ENCODE data around the gene RANBP9.

Gene RANBP9

DNA sequence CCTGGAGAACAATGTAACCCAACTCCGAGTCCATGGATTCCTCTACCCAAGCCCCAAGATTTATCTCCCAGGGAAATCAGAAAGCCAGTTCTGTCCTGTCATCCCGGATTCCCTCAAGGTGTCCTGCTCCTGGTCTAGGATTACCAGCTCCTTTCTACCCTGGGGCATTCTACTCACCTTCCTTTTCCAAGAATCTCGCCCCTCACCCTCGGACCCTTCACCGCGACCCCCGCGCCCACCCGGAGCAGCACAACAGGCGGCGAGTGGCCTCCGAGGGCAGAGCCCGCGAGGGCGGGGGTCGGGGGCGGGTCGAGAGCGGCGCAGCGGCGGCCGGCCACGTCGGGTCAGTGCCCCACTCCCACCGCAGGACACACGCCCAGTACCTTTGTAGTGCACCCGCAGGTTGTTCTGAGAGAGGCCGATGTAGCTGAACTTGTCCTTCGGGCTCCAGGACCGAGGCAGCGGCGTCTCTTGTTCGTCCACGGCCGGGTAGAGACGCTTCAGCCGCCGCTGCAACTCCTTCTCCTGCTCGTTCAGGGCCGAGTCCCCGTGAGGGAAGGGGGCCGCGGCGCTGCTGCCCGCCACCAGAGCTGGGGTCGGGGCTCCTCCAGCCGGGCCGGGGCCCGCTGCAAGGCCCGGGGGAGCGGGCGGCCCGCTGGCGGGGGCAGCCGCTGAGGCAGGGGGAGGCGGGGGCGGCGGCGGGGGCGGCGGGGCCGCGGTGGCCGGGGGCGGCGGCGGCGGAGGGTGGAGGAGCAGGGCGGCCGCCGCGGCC is 897 bp downstream of the RANBP9 start:
- peak; percentile 68 for DNase-seq

DNA sequence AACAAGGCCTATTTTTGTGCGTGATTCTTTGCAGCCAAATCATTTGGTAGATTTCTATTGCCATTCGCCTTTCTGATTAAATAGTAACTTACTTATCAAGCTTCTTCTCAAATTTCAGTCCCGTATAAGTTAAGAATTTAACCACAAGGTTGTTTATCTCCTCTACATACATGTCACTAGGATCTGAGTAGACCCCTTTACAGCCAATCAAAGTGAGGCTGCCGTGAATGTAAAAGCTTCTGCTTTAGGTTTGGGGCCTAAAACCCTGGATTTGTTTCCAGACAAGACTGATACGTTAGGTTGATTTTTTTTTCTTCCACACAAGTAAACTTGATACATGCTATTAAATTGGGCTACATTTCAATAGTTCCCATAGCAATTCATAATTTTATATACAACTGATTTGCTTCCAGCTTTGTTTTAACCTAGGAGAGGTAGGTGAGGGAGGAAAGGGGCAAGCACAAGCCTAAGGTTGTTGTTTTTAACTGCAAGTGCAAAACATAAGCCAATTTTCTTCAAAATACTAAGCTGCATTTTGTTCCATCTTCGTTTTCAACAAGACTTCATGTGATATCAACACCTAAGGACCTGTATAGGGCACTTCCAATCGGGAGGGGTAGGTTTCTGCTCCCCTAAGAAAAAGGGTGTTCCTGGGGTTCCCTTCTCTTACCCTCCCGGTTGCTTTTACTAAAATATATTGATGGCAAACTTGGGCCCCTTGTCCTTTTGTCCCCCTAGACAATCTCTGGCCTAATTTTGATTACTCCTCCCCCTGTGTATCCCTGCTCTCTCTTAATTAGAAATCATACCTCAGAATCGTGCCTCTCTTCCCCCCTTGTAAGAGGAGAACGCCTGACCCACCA is 1.7 kb downstream of the RANBP9 start:
- DNase-seq = peak; percentile 54

DNA sequence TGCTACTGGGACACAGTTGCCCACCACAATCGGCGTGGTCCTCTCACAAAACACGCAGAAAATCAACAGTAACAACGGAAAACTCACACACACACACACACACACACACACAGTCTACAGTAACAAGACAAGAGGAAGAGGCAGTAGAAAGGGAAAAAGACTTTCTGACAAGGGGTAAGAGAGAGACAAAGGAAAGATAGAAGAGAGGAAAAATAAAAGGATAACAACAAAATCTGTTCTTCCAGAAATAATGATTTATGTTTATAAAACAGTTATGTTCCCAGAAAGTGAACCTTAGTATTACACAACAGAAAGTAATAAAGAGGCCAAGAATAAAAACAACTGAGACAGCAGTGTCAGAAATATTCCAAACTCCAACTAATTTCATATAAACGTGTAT is 2.9 kb downstream of the RANBP9 start:
- no peak for DNase-seq

DNA sequence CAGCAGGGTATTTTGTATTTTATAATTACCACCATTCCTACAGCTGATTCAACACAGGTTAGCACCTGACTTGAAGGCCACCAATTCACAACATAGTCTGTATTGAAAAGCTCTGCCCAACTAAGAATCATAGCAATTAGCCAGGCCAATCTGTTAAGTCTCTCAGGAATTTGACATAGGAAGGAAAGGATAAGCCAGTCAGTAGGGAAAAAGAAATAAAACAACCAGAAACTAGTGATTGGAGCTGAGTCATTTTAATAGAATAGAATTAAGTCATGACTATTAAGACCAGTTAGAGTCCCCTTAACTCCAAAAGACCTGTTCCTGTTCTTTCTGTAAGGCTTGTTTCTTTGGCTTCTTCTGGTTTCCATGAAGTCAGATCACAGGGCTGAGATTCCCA is 8.1 kb downstream of the RANBP9 start:
- DNase-seq = no peak

DNA sequence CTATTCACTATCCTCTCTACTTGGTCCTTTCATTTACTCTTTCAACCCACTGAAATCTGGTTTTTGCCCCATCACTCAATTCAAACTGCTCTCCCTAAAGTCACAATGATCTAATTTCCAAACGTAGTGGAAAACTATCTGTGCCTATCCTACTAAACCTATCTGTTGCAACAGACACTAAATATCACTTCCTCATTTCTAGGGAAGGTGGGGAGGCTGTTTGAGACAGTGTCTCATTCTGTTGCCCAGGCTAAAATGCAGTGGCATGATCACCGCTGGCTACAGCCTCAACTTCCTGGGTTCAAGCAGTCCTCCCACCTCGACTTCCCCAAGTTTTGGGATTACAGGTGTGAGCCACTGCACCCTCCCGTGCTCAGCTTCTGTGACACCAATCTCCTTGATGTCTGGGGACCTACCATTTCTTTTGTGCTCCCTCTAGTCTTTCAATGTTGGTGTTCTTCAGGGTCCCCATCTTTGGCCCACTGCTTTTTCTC is 8.8 kb downstream of the RANBP9 start:
- DNase-seq = no peak

DNA sequence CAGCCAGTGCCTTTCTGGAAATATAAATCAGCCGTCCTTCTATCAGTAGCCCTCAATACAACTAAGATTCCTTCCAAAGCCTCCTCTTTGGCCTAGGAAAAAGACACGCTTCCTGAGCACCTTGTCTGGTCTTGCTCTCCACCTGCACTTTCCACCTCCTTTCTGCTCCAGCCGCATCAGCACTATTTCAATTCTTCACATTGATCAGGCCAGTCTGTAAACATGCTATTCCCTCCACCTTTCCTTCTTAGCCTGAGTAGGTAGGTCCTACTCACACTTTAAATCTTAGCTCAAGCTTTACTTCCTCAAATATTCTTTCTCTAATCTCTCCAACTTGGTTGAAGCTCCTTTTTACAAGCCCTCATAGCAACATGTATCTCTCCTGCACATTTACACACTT is 11.4 kb downstream of the RANBP9 start:
- no peak for DNase-seq

DNA sequence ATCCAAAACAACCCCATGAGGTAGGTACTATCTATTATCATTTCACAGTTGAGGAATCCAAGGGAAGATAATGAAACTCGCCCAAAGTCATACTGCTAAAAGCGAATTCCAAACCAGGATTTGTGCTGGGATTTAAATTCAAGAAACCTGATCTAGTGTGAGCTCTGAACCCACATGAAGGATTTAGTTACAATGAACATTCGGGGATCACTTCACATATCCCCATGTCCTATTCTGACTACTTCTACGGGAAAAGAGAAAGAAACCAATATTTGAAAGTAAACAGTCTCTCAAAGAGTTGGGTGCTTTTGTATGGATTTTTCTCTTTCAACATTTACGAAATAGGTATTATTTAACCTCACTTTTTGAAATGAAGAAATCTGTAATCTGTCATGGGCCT is 12.9 kb downstream of the RANBP9 start:
- no peak for DNase-seq

DNA sequence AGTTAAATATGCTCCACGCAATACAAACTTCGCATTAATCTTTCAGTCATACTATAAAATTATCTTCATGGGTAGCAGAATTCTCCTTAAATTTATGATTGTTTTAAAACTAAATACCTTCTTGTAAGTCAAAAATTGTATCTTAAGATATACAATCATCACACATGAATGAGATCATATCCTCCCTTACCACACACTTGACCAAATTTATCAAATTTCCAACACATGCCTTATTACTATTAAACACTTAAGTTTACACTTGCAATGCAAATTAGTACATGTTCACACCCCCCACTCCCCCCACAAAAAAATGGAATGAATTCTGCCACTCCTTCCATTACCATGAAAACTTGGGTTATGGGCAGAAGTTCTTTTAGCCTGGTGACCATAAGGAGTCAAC is 13.8 kb downstream of the RANBP9 start:
- DNase-seq = no peak

DNA sequence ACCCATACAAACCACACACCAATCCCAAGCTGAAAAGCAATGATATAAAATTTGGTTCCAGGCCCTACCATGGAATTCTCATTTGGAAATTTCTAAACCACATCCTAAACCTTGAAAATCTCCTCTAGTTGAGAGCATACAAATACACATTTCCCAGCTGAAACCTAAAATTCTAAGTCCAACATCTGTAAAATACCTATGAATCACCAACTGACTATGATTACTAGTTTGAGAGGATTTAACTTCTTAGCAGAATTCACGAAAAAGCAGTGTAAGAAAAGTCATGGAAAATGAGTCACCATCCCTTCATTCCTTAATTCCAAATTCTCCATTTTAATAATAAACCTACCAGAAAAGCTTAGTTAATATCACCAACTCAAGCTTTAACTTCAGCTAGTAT is 15.4 kb downstream of the RANBP9 start:
- DNase-seq = no peak

DNA sequence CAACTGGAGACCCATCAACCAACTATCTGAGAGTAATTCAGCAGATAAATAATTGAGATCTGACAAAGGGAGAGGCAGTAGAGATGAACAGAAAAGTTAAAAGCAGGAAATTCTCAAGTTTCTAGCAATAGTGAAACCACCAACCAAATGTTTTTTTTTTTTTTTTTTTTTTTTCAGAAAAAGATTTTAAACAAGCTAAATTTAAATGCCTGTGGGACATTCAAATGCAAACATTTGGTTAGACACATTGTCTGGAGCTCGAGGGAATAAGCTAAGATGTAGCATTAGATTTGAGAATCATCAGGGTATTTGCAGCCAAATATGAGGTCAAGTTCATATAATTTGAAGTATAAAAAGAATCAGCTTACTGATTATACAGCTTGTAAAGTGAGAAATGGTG is 16.4 kb downstream of the RANBP9 start:
- DNase-seq = no peak

DNA sequence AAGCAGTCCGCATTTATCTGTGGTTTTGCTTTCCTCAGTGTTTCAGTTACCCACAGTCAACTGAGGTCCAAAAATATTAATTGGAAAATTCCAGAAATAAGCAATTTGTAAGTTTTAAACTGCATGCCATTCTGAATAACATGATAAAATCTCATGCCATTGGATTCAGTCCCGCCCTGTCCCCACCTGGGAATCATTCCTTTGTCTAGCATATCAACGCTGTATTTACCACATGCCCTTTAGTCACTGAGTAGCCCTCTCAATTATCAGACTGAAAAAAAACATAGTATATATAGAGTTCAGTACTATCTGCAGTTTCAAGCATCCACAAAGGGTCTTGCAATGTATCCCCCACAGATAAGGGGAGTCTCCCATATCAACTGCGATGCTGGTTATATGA is 17.1 kb downstream of the RANBP9 start:
- no peak for DNase-seq

DNA sequence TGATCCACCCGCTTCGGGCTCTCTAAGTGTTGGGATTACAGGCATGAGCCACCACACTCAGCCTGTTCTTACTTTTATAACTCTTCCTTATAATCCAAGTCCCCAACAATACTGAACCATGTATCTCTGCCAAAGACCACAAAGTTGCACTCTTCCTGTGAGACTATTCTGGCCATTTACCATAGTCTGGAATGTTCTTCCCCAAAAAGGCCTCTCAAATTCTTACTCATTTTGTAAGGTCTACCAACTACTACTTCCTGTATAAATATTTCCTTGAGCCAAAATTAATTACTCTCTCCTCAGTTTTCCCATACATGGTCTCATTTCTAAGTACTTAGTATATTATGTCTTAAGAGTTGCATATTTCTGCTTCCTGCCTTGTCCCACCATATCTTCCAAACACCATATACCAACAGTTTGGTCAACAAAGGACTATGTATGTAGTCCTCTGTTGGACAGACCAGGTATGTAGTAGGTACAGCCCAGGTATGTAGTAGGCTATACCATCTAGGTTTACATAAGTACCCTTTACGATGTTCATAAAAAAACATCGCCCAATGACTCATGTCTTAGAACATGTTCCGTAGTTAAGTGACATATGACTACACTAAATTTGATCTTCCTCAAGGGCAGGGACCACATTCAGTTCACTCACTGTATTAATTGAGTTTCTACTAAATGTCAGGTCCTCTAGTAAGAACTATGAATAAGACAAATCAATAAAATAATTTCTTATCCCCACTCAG is 22.0 kb downstream of the RANBP9 start:
- DNase-seq = no peak

DNA sequence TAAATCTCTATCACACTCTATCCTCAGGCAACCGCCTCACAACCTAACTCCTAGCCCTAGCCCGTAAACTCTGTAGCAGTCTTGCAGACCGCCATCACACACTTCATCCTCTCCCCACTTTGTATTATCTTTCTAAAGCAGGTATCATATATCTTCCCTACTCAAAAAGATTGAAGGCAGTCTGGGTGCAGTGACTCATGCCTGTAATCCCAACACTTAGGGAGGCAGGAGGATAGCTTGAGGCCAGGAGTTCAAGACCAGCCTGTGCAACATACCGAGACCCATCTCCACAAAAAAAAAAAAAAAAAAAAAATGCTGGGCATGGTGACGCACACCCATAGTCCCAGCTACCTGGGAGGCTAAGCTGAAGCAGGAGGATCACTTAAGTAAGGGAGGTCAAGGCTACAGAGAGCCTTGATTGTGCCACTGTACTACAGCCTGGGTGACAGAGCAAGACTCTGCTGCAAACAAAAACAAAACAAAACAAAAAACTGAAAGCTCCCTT is 22.9 kb downstream of the RANBP9 start:
- peak; percentile 16 for DNase-seq

DNA sequence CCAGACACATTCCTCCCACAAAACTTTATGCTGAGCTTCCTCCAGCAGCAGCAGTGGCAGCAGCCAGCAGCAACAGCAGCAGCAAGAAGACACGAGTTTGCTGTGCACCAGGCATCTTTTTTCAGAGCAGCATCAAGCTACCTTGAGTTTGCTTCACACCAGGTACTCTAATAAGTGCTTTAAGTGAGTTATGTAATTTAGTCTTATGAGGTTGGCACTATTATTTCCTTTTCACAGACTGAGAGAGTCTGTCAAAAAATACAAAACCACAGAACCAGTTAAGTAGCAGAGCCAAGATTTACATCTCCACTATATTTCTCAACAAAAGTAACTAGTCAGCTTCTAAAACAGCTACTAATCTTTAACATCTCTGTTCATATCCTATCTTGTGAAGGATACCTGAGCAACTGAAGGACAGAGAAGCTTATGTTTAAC is 23.7 kb downstream of the RANBP9 start:
- no peak for DNase-seq

DNA sequence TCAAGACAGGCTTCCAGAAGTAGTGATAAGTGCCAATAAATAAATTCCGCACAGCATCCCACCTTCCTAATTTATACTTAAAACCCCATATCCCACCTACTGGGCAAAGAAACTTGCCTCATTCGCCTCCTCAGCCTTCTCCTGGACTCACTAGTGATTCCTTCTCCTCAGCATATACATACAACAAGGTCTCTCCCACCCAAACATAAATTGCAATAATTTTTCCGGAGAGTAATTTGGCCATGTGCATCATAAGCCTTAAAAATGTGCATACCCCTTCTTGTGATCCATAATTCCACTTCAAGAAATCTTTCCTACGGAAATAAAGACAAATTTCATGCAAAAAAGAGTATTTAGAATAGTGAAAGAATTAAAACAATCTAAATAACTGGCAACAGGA is 26.8 kb downstream of the RANBP9 start:
- no peak for DNase-seq

DNA sequence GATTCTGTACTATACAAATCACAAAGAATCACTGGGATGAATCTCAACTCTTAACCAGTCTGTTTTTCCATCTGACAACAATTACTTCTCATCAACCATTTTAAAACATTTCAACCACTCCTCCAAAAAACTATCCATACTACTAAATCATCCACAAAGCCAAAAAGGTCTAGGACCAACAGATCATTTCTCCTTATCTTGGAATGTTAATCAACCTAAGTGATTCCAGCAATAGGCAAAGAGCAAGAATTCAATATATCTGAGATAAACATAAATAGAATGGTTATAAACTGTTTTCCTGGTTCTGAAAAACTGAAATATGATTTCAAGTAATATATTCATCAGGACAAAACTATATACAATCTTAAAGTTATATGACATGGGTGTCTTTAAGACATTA is 28.6 kb downstream of the RANBP9 start:
- DNase-seq = no peak

DNA sequence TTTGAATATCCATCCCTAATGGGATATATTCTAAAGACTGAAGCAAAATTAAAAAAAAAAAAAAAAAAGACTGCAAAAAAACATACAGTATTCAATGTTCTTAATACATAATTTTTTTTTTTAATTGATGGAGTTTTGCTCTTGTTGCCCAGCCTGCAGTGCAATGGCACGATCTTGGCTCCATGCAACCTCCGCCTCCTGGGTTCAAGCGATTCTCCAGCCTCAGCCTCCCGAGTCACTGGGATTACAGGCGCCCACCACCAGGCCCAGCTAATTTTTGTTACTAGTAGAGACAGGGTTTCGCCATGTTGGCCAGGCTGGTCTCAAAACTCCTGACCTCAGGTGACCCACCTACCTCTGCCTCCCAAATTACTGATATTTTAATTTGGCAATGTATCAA is 29.3 kb downstream of the RANBP9 start:
- no peak for DNase-seq

DNA sequence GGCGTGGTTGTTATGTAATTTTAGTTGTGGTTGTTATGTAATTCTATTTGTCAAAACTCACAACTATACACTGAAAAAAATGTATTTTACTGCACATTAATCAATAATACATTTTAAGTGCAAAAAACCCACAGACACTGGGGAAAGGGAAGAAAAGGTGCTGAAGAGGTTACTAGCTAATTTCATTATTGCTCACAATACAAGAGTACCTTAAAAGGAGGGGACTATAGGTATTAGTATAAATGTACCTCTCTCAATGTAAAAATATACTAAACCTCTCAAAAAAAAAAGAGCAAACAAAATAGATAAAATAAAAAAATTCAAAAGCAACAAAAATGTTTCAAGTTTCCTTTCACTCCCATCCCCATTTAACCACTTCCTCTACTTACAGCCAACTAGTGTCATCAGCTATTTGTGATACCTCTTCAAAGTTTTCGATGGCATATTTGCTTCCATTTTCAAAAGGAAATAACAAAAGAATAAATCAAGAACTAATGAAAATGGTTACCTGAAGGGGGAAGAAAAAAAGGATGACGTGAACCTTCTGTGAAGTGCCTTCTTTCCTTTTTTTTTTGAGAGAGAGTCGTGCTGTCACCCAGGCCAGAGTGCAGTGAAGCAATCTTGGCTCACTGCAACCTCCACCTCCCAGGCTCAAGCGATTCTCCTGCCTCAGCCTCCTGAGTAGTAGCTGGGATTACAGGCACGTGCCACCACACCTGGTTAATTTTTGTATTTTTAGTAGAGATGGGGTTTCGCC is 30.2 kb downstream of the RANBP9 start:
- DNase-seq = no peak

DNA sequence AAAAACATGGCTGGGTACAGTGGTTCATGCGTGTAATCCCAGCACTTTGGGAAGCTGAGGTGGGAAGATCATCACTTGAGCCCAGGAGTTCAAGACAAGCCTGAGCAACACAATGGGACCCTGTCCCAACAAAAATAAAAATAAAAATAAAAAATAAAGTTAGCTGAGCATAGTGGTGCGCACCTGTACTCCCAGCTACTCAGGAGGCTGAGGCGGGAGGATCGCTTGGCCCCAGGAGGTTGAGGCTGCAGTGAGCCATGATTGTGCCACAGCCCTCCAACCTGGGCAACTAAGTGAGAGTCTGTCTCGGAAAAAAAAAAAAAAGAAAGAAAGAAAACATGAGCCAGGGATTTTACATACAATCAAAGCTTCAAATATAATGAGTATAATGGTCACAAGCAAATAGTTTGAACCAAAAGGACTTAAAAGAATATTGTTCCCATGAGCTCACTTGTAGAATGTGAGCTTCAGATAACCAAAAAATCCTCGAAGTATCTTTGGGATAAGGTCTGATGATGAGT is 31.1 kb downstream of the RANBP9 start:
- no peak for DNase-seq

DNA sequence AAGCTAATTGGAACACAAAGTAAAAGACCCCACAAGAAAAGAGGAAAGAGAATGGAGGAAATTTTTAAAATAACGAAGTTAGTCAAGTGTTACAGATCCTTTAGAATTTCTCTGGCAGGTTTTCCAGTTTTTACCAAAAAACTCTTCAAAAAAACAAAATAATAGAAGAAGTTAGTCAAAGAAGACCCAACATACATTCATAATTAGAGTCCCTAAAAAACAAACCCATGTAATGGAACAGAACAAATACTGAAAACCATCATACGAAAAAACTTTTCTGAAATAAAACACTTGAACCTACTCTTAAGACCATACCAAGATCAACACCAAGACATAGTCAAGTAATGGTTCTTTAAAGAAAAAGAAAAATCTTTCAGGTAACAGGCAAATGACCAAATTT is 31.6 kb downstream of the RANBP9 start:
- no peak for DNase-seq

DNA sequence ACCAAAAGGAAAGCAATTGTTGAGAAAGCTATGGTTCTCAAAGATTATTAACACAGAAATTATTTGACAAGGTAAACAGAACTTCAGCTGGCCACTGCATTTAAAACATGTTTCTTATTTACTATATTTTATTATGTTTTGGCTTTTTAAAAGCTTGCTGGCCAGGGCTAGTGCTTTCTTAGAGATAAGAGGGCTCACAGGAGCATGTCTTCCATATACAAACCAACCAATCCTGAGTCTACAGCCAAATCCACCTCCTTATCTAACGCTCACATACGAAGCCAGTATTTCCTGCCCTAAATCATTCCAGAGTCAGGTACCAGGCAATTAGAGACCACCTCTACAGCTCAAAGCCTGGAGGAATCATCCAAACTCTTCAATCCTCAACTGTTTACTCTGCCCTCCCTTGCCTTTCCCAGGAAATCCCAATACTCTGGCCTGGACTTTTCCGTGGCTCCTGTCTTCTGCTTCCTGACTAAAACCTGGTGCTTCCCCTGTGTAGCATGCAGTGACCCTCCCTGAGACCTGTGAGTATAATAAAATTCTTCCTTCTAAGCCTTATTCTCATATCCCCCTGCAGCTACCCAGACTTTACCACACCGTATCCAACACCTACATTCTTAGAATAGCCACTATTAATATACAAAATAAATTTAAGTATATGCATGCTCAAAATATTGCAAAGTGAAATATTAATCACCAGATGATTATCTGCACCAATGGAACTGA is 33.2 kb downstream of the RANBP9 start:
- DNase-seq = no peak

DNA sequence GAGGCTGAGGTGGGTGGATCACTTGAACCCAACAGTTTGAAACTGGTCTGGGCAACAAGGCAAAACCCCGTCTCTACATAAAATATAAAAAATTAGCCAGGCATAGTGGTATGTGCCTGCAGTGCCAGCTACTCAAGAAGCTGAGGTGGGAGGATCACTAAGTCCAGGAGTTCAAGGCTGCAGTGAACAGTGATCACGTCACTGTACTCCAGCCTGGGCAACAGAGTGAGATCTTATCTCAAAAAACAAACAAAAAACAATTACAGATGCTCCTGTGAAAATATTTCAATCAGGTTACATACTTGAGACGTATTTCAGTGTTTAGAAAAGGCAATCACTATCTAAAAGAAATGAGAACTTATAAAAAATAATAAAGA is 33.8 kb downstream of the RANBP9 start:
- DNase-seq = no peak

Measured in NCI-H82 (cell line).